HepG2 (cell line): Measurements from ENCODE around the gene ANKRD10. TPM values are rescaled to one million over a fixed set of nuclear protein-coding genes. Genes with fewer than 3 reads are reported as not detected.
"Not testable (repeated sequence)": the region's sequence is repeated elsewhere in the genome, so short reads cannot be mapped to it uniquely, and the experiment has no call there.

Experiments used
- ATAC-seq: fragments of 200-7000 bp; cut with Tn5 transposase; 3 replicates; pipeline ENCODE4 v1.9.1; 2020; ENCODE audit warnings: mild to moderate bottlenecking, moderate library complexity
- BruUV-seq: library from RNA; stranded (reverse); fragments of 400-500 nt; replicated peaks from 2 replicates; lab custom pipeline; 2021; lab: Mats Ljungman, UMichigan
- CTCF ChIA-PET: fragments of 300-600 bp; formaldehyde crosslinking; extraction: SDS; loops from one replicate; lab custom pipeline; 2021; ENCODE audit warnings: low total read pairs, inconsistent platforms, low intra/inter-chr PET ratio; lab: Yijun Ruan, JAX
- POLR2A ChIA-PET: fragments of 350-600 bp; sonication (Branson Sonifier 250); formaldehyde crosslinking; loops from one replicate; lab custom pipeline; 2020; ENCODE audit warnings: antibody characterized with exemption, inconsistent platforms; lab: Yijun Ruan, JAX
- DNase-seq: peaks from one replicate; pipeline ENCODE4 v3.0.0-alpha.2; 2015; ENCODE audit warnings: low spot score
- FAIRE-seq: peaks from 3 replicates; lab custom pipeline; 2011; peaks lifted over from hg19 to GRCh38; lab: Jason Lieb, UNC
- H2AFZ ChIP-seq: one replicate; pipeline ENCODE4 v1.6.1; 2011; ENCODE audit warnings: low read length, inconsistent platforms
- H3K27ac ChIP-seq: fragments of 300-600 bp; 3 replicates; pipeline ENCODE4 v1.8.0; 2011; ENCODE audit warnings: mixed run types, mild to moderate bottlenecking, mixed read lengths, low read length, inconsistent platforms; ENCODE audit not compliant: insufficient read depth; ENCODE audit errors: extremely low read length
- H3K27me3 ChIP-seq, 2 experiments: fragments of 200-600 bp in 1 of 2; 2 replicates in 1 of 2; 3 replicates in 1 of 2; pipeline versions ENCODE4 v1.6.0 to v1.8.0; 2011; ENCODE audit warnings: low read length in 2 of 2, mild to moderate bottlenecking in 2 of 2, moderate library complexity in 2 of 2, inconsistent platforms in 1 of 2; ENCODE audit not compliant: insufficient read depth in 2 of 2, control insufficient read depth in 1 of 2
- H3K36me3 ChIP-seq, 2 experiments: fragments of 200-600 bp in 1 of 2; replicated peaks in 1 of 2; 2 replicates in 1 of 2; 3 replicates in 1 of 2; pipeline versions ENCODE4 v1.5.1 to v1.8.0; 2011; ENCODE audit warnings: low read length in 2 of 2, inconsistent platforms in 1 of 2; ENCODE audit not compliant: insufficient read depth in 2 of 2, control insufficient read depth in 1 of 2
- H3K4me1 ChIP-seq: 2 replicates; pipeline ENCODE4 v1.5.1; 2012; ENCODE audit warnings: low read length, inconsistent platforms; ENCODE audit not compliant: insufficient read depth
- H3K4me2 ChIP-seq: 2 replicates; pipeline ENCODE4 v1.6.0; 2011; ENCODE audit warnings: low read depth, low read length, inconsistent platforms
- H3K4me3 ChIP-seq, 3 experiments: fragments of 200-600 bp in 1 of 3; sonication (generic), shearing (Covaris generic) in 1 of 3; replicated peaks in 1 of 3; 2 replicates each; pipeline ENCODE4 v1.5.1; 2011 to 2016; ENCODE audit warnings: low read length in 3 of 3, inconsistent platforms in 2 of 3, low read depth in 2 of 3, mild to moderate bottlenecking in 2 of 3, control low read depth in 1 of 3, mixed read lengths in 1 of 3; ENCODE audit not compliant: insufficient read depth in 1 of 3
- H3K79me2 ChIP-seq: one replicate; pipeline ENCODE4 v1.6.1; 2011; ENCODE audit warnings: low read length, inconsistent platforms; ENCODE audit not compliant: insufficient read depth
- H3K9ac ChIP-seq: 2 replicates; pipeline ENCODE4 v1.6.0; 2011; ENCODE audit warnings: mild to moderate bottlenecking, low read depth, low read length, inconsistent platforms; ENCODE audit not compliant: insufficient read depth
- H3K9me3 ChIP-seq: 2 replicates; pipeline ENCODE4 v1.5.1; 2012; ENCODE audit warnings: mild to moderate bottlenecking, low read length
- H4K20me1 ChIP-seq: 2 replicates; pipeline ENCODE4 v1.6.0; 2011; ENCODE audit warnings: inconsistent platforms, mild to moderate bottlenecking, low read length, moderate library complexity; ENCODE audit not compliant: insufficient read depth
- FOXC1 ChIP-seq: sonication (generic); formaldehyde crosslinking; IDR thresholded peaks from 2 replicates; pipeline ENCODE4 v1.8.0; 2022; ENCODE audit warnings: mild to moderate bottlenecking, missing genetic modification reagents, borderline replicate concordance
- PLSCR1 ChIP-seq: sonication (generic); formaldehyde crosslinking; IDR thresholded peaks from 2 replicates; pipeline ENCODE4 v1.5.0; 2020; ENCODE audit warnings: missing genetic modification reagents, mild to moderate bottlenecking, borderline replicate concordance
- WGBS: methylation state at CpG from one replicate; pipeline ENCODE4 v1.1.6; 2017; ENCODE audit warnings: low lambda C conversion rate; 5-methylcytosine and 5-hydroxymethylcytosine counted together
- in situ Hi-C: cut with HindIII; loops from 2 replicates; pipeline ENCODE4 v1.10.0; 2017; ENCODE audit warnings: low pct_unique_long_range_greater_than_20kb; ENCODE audit not compliant: extremely low pct_ligation_motif_present
- intact Hi-C: fragments of 100-400 bp; cut with micrococcal nuclease; formaldehyde crosslinking; loops from one replicate; pipeline ENCODE4 v1.10.0; 2022; ENCODE audit not compliant: unreplicated experiment
- polyA plus RNA-seq, 8 experiments: library from polyadenylated mRNA; depleted of rRNA in 3 of 8; stranded (reverse) in 7 of 8; unstranded in 1 of 8; fragments of >200 nt; fragmentation: Illumina TruSeq in 4 of 8; extraction: Trizol in 4 of 8; gene quantifications; 2 replicates each; pipeline versions ENCODE4 v1.2.1 to v1.2.3, GENCODE V29; 2011 to 2016; ENCODE audit warnings: low read depth in 4 of 8, missing spikeins in 1 of 8, mixed read lengths in 1 of 8; ENCODE audit not compliant: insufficient read depth in 1 of 8
- total RNA-seq, 5 experiments: library from RNA; depleted of rRNA; stranded (reverse); fragments of >200 nt; fragmentation: Illumina TruSeq; extraction: Trizol; gene quantifications; 2 replicates each; pipeline ENCODE4 v1.2.3, GENCODE V29; 2016; ENCODE audit warnings: low read depth in 1 of 5
- TF ChIP-seq, protein P1 (sequence below): sonication (generic); formaldehyde crosslinking; IDR thresholded peaks from 2 replicates; pipeline ENCODE4 v1.5.1; 2020; ENCODE audit warnings: mild to moderate bottlenecking, missing genetic modification reagents, borderline replicate concordance
- TF ChIP-seq, protein P2 (sequence below): fragments of 450-650 bp; IDR thresholded peaks from 2 replicates; pipeline ENCODE4 v1.6.1; 2017; ENCODE audit warnings: mild to moderate bottlenecking

The ANKRD10 gene
- total and polyA plus RNA-seq, 2 of the 13 experiments (the other 11 are each of a cell fraction or from before 2014, with no cell fraction given): 108 to 115 TPM

- TF ChIP-seq, protein P1, sequence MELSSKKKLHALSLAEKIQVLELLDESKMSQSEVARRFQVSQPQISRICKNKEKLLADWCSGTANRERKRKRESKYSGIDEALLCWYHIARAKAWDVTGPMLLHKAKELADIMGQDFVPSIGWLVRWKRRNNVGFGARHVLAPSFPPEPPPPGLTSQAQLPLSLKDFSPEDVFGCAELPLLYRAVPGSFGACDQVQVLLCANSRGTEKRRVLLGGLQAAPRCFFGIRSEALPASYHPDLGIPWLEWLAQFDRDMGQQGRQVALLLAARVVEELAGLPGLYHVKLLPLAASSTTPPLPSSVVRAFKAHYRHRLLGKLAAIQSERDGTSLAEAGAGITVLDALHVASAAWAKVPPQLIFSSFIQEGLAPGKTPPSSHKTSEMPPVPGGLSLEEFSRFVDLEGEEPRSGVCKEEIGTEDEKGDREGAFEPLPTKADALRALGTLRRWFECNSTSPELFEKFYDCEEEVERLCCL: no peak
- TF ChIP-seq FOXC1: no peak
- TF ChIP-seq, protein P2, sequence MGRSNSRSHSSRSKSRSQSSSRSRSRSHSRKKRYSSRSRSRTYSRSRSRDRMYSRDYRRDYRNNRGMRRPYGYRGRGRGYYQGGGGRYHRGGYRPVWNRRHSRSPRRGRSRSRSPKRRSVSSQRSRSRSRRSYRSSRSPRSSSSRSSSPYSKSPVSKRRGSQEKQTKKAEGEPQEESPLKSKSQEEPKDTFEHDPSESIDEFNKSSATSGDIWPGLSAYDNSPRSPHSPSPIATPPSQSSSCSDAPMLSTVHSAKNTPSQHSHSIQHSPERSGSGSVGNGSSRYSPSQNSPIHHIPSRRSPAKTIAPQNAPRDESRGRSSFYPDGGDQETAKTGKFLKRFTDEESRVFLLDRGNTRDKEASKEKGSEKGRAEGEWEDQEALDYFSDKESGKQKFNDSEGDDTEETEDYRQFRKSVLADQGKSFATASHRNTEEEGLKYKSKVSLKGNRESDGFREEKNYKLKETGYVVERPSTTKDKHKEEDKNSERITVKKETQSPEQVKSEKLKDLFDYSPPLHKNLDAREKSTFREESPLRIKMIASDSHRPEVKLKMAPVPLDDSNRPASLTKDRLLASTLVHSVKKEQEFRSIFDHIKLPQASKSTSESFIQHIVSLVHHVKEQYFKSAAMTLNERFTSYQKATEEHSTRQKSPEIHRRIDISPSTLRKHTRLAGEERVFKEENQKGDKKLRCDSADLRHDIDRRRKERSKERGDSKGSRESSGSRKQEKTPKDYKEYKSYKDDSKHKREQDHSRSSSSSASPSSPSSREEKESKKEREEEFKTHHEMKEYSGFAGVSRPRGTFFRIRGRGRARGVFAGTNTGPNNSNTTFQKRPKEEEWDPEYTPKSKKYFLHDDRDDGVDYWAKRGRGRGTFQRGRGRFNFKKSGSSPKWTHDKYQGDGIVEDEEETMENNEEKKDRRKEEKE: no peak
- no peak for TF ChIP-seq PLSCR1
- BruUV-seq: no TSS peak
- in situ Hi-C loops: no loop called here
Observed at GRCh38 chr13:110838116-110838515, 76.8 kb downstream of the ANKRD10 start.

GRCh38 chr13:110837397-110838061 lies 77.3 kb downstream of the ANKRD10 start:
- FAIRE-seq, H3K4me2 ChIP-seq, in situ Hi-C loops, POLR2A ChIA-PET, intact Hi-C loops, H3K79me2 ChIP-seq, H3K36me3 ChIP-seq, H3K9me3 ChIP-seq, ATAC-seq, H3K4me3 ChIP-seq, H3K27ac ChIP-seq, H3K4me1 ChIP-seq, H4K20me1 ChIP-seq, CTCF ChIA-PET, DNase-seq, BruUV-seq, H2AFZ ChIP-seq, H3K9ac ChIP-seq: not testable (repeated sequence)
- 10% methylated on average over 4 of the region's 5 CpGs for WGBS
- peaks cover 0 to 23% of the 10 kb centered on the region in 2 experiments; a peak in 3 of 5 replicates for H3K27me3 ChIP-seq

More at GRCh38 chr13:110838116-110838515, 76.8 kb downstream of the ANKRD10 start:
- H3K4me3 ChIP-seq: no peak overlapping the region
- peaks cover 1 to 18% of the 10 kb centered on the region in 2 experiments; a peak in 3 of 5 replicates for H3K27me3 ChIP-seq
- H3K4me1 ChIP-seq: no peaks in the 10 kb centered on the region
- H3K36me3 ChIP-seq: no peaks in the 10 kb centered on the region
- H3K9ac ChIP-seq: no peak overlapping the region
- DNase-seq (no peak), ATAC-seq (no peak), FAIRE-seq (no peak)
- H3K4me2 ChIP-seq: no peak overlapping the region
- H2AFZ ChIP-seq: no peak overlapping the region
- no peak overlapping the region for H3K27ac ChIP-seq
- H4K20me1 ChIP-seq: no peaks in the 10 kb centered on the region
- ChIA-PET POLR2A (no interaction called here), CTCF (no interaction called here)
- 64% methylated on average over 8 of the region's 8 CpGs for WGBS
- H3K9me3 ChIP-seq: no peaks in the 10 kb centered on the region
- H3K79me2 ChIP-seq: no peaks in the 10 kb centered on the region
- intact Hi-C loops: no loop called here
